SU-DHL-6 (cell line): ENCODE results near the gene JRKL.

ENCODE experiments used
- CTCF ChIP-seq: fragments of 200-600 bp; sonication (generic); IDR thresholded peaks from one replicate; pipeline ENCODE4 v1.5.1; 2017; ENCODE audit warnings: antibody characterized with exemption, mild to moderate bottlenecking, low read length, moderate library complexity; ENCODE audit not compliant: insufficient read depth, poor library complexity, severe bottlenecking
- EZH2phosphoT487 ChIP-seq: fragments of 200-600 bp; sonication (generic), shearing (Covaris generic); conservative IDR thresholded peaks from 2 replicates; pipeline ENCODE4 v1.6.1; 2018; ENCODE audit warnings: mild to moderate bottlenecking, antibody characterized with exemption, low read length, moderate library complexity, mixed read lengths

- TF ChIP-seq EZH2phosphoT487 (no peak), CTCF (no peak)
Measured at GRCh38 chr11:96373826-96374225, 16.0 kb upstream of the JRKL start.
